Fibroblast of skin of right biceps (primary cell): ENCODE results near the gene DNPEP.

ENCODE experiments used
- DNase-seq: peaks from one replicate; pipeline ENCODE4 v3.0.0-alpha.2; 2013

DNPEP gene

DNA sequence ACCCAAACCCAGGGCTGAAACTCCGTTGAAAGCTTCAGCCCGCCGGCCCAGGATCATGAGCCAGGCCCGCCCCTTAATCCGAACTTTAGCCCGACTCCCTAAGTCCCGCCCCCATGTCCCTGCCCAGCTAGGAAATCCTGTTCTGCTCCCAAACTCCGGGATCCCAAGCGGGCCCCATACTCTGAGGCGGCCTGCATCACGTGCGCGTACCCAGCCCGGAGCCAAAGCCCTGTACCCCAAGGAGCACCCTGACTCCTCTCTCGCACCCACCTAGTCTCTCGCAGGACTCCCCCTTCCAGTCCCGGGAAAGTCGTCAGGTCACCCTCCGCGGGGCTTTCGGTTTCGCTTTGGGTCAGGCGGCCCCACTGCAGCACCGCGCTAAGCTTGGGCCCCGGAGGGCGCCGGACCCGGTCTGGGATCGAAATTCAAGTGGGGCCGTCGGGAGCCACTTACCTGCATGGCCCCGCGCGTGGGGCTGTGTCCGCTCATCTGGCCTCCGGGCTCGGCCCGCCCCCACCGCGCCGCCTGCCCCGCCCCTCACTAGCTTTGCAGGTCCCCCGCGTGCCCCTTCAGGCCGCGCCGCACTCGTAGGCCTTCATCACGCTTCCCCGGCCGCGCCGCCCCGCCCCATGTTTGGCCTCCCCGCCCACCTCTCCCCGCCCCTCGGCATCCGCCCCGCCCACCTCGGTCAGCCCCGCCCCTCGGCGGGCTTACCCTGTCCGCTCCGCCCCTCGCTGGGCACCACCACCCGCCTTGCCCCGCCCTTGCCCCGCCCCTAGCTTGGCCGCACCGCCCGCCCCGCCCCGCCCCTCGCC, at the start of gene DNPEP:
TSS of gene DNPEP (minus strand) at position 607 of the 815 bp plus-strand sequence. CDS start at position 489, 118 bp downstream.
- peak; percentile 91 for DNase-seq

DNA sequence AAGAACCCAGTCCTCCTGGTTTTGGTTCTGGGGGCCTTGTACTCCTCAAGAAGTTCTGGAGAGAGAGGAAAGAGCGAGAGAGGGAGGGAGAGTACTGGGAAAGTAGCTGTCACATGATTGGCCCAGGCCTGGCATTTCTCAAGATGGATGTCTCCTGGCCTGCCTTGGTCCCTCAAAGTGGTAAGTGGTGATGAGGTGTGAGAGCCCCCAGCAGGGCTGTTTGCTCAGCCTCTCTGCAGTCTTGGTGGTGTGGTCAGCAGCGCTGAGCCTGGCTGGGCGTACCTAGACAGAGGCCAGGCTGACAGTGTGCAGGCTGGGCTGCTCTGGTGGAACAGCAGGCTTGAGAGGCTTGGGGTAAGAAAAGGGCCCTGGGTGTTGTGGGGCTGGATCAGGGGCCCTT, 49.4 kb upstream of the DNPEP start:
- no peak for DNase-seq

DNA sequence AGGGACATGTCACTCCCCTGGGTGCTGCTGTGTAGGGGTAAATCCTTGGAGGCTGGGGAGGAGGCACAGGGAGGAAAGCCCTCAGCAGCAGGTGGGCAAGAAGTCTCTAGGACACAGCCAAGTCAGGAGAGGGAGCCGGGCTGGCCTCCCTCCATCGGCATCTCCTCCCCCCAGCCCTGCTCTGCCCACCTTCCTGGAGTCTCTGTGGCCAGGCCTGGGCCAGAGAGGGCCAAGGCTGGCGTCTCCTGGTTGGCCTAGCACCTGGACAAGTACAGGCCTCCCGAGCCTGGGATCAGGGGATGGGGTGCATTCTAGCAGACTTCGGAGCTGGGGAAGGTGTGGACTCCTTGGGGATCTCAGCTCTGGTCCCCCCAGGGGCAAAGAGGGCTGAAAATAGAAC, 48.8 kb upstream of the DNPEP start:
- no peak for DNase-seq

DNA sequence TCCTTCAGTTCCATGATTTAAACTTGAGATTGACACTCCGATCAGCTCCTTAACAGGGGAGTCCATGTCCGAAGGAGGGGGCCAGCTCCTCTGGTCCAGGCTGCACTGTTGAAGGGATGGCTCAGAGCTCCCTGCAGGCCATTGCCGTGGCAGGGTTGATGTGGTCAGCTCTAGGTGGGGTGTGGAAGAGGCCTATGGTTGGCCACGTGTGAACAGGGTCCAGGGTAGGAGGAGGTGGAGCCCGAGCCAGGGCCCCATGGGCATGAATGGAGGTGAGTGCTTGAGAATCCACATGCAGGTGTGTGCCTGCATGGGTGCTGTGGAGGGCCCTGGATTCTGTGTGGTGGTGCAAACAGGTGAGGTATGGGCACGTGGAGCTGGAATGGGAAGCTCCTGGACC, 48.0 kb upstream of the DNPEP start:
- no peak for DNase-seq

DNA sequence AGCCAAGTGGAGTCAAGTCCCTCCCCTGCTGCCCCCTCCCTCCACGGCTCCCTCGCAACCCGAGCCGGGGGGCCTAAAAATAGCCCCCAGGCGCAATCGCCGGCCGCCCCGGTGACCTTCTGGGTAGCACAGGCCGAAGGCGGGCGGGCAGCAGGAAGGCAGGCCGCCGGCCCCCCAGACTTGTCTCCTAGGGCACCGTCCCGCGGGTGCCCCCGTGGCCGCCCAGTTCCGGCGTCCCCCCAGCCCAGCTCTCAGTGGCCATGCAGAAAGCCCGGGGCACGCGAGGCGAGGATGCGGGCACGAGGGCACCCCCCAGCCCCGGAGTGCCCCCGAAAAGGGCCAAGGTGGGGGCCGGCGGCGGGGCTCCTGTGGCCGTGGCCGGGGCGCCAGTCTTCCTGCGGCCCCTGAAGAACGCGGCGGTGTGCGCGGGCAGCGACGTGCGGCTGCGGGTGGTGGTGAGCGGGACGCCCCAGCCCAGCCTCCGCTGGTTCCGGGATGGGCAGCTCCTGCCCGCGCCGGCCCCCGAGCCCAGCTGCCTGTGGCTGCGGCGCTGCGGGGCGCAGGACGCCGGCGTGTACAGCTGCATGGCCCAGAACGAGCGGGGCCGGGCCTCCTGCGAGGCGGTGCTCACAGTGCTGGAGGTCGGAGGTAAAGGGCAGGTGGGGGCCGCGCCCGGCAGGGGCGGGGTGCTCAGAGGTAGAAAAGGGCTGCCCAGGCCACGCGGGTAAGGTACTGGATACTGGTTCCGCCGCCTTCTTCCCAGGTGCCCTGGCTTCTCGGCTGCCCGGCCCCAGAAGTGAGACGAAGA, 47.2 kb upstream of the DNPEP start, which contains the start of gene SPEG:
TSS of gene SPEG (plus strand) at position 126 of the 808 bp plus-strand sequence. CDS start at position 261, 135 bp downstream.
- DNase-seq: no peak

DNA sequence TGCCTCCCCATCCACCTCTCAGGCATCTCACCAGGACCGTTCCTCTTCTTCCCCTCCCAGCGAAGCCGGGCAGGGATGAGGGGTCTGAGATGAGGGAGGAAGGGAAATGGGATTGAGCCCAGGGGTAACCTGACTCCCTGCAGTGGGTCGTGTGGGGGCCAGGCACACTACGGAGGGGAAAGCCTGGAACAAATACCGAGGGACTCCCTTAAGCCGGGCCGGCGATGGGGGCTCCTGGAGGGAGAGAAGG, 46.7 kb upstream of the DNPEP start:
- DNase-seq: no peak

DNA sequence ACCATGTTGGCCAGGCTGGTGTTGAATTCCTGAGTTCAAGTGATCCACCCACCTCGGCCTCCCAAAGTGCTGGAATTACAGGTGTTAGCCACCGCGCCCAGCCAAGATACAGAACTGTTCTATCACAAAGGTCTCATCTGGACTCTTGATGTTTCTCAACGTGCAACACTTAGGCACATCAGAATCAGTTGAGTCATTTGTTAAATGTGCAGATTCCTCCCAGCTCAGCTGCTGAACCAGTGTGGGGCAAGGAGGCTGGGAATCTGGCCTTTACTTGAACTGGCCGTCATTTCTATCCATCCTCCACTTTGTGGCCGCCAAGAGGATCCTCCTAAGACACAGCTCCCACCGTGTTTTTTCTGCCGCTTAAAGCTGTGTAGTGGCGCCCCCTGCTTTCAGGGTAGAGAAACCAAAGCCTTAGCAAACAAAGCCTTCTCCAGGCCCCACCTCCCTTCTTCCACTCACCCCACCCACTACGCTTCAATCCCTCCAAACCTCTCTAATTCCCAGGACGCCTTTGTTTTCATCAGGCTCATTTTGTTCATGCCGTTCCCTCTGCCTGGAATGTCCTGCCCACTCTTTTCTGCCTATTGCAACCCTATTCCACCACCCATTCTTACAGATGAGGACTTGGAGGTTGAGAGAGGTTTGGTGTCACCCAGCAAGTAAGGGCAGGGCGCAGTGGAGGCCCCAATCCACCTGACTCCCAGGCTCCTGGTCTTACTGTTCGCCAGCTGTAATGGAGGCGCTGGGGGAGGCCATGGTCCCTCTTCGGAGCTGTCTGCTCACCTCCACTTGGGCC, 46.2 kb upstream of the DNPEP start:
- peak; percentile 85 for DNase-seq

DNA sequence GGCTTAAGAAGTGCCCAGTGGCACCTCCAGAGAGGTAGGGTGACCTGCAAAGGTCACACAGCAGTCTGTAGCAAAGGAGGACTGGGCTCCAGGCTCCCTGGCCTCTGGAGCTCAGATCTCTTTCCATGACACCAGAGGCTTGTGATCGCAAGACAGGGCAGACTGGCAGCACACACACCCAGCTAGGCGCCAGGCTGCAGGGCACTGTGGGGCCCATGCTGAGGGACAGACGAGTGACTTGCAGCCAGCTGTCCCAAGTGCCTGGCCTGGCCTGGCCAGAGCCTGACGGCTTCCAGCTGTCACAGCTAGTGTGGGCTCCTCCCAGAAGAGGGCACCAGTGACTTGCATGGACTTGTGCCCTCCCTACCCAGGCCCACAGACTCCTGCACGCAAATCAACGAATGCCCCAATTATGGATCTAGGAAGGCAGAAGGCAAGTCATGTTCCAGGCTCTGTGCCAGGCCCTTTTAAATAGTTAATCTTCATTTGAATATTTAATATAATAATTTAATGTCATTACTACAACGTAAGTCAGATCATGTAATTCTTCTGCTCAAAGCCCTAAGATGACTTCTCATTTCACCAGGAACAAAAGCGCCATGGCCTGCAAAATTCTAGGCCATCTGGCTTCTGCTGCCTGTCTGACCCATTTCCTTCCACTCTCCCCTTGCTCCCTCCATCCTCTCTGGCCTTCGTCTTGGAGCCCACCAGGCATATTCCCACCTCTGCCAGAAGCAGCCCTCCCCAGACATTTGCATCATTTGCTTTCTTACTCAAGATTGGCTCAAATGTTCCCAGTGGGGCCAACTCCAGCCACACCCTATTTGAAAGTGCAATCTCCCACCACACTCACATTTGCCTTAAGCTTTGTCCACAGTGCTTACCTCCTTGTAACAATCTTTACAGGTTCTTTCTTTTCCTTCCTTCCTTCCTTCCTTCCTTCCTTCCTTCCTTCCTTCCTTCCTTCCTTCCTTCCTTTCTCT, 43.2 kb upstream of the DNPEP start:
- peak; percentile 62 for DNase-seq

DNA sequence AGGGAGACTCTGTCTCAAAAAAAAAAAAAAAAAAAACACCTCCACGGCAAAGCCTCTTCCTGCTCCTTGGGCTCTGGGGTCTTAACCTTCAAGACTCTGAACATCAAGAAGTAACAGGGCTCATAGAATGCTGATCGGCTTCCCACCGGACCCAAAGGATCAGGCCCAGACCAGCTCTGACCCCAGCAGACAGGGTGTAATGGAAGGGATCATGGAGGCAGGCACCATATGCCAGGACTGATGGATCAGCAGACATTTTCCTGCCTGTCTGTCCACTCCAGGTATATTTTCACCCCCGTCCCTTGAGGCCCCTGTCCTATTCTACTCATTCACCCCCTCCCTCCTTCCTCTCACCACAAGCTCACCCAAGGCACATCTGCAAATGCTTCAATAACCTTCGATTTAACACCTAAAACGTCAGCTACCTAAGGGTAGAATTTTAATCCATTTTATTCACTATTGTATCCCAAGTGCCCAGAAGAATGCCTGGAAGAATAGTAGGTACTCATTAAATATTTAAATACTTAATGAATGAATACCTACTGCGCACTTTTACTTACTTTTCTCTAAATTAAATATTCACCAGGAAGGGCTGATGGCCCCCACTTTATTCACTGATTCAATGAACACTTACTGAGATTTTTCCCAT, 42.4 kb upstream of the DNPEP start:
- no peak for DNase-seq

DNA sequence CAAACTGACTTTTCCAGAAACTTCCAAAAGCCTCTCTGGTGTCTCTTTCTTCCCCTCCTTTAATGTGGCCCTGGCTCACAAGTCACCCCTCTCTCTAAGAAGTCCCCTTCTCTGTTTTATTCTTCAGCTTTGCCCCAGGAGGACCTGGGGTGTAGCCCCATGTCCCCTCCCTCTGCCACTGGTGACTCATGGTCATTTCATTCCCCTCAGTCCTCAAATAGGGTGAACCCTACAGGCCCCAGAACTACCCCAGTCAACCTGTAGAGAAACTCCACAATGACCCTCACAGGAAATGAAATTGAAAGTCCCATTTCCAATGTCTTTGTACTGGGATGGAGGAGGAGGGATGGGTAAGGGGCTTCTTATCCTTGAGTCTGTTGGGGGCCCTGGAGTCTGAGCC, 40.8 kb upstream of the DNPEP start:
- no peak for DNase-seq

DNA sequence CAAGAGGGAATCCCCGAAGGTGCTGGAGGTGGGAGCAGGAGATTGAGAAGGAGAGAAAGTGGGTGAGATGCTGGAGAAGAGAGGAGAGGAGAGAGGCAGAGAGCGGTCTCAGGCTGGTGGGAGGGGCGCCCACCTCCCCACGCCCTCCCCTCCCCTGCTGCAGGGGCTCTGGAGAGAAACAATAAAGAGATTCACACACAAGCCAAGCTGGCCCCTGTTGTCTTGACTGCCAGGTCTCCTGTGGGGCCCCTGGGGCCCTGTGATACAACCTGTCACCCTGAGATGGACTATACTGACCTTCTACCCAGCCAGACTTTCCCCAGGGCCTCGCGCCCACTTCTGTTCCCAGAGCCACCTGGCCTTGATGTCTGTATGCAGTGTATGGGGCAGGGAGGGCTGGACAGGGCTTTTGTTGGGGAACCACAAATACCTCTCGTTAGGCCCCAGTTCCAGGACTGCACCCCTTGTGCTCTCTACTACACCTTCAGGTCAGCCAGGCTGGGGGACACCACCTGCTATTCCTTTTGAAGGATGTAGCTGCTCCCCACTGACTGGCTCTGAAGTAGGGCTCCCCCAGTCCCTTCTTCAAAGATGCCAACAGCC, 38.9 kb upstream of the DNPEP start:
- no peak for DNase-seq

DNA sequence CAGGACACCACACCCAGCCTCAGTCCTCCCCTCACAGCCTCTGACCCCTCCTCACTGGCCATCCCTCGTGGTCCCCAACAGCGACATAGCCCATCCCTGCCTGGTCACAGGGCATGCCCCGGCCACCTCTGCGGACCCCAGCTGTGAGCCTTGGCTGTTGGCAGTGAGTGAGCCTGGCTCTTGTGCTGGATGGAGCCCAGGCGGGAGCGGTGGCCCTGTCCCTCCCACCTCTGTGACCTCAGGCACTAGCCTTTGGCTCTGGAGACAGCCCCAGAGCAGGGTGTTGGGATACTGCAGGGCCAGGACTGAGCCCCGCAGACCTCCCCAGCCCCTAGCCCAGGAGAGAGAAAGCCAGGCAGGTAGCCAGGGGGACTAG, 38.3 kb upstream of the DNPEP start:
- no peak for DNase-seq

DNA sequence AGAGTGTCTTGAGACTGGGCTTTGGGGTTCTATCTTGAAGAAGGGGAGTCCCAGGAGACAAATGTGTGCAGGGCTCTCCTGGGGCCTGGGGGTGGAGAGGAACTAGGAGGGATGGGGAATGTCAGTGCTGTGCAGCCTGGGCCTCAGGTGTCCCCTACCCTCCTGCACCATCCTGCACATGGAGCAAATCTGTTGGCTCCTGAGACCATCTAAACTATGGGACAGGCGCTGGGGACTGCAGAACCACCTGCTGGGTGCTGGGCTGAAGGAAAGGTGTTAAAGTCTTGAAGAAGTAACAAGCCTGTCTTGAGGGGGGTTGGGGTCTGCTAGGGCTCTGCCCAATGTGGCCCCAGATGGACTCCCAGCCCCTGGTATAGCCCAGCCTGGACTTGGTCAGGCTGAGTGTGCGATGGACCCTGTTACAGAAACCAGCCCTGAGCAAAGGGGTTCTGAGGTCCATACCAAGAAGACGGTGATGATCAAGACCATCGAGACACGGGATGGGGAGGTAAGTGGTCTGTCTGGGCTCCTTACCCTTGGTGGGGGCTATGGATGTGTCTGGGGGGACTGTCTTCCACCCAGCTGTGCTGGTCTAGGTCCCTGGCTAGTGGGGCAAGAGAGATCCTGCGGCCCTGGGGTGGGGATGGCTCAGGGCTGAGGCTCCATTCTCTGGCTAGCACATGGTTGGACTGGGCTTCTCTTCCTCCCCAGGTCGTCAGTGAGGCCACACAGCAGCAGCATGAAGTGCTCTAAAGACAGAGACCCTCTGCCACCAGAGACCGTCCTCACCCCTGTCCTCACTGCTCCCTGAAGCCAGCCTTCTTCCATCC, 37.7 kb upstream of the DNPEP start:
- DNase-seq: no peak

DNA sequence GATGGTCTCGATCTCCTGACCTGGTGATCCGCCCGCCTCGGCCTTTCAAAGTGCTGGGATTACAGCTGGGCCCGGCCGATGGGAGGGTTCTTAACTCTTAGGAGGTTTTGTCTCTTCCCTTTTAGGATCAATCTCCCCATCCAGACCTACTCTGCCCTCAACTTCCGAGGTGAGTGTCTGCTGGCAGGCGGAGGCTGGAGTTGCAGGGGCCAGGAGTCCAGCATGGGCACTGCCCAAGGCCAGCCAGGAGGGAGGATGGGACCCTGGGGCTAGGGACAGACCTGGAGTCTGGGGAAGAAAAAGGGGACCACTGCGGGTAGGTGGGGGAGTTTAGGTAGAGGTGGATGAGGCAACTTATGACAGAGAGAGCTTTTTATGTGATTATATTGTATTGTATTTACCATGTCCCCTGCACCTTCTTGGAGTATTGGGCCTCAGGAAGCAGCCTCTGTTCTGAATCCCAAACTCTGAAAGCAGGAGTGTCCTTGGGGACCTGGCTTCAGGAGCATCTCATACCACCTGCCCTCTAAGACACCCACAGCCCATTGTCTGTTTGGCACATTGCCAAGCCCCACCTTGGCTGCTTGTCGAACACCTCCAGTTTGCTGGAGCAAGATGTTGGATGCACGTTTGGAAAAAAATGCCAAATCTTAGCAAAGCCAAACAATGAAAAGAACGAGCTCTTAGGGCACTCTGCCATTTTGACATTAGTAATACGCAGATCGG, 36.1 kb upstream of the DNPEP start:
- DNase-seq: no peak

DNA sequence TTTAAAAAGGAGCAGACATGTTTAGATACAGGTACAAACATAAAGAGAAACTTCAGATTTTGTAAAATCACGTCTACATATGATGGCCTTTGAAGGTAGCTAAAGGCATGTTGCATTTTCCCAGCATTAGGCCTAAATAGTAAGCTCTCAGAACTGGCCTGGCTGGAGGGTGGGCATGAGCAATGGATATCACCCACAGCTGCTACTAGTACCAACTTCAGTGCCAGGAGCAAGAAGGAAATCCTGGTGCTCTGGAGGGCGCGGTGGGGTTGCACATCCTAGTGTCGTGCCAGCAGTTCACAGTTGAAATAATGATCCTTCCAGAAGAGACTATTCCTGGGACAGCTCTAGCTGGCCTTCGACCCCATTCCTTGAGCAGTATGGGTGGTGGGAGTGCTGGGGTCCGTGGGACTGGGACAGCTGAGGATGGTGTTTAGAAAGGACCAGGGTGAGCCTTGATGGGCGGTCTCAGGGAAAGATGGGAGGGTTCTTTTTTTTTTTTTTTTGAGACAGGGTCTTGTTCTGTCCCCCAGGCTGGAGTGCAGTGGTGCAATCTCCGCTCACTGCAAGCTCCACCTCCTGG, 35.3 kb upstream of the DNPEP start:
- DNase-seq: no peak

DNA sequence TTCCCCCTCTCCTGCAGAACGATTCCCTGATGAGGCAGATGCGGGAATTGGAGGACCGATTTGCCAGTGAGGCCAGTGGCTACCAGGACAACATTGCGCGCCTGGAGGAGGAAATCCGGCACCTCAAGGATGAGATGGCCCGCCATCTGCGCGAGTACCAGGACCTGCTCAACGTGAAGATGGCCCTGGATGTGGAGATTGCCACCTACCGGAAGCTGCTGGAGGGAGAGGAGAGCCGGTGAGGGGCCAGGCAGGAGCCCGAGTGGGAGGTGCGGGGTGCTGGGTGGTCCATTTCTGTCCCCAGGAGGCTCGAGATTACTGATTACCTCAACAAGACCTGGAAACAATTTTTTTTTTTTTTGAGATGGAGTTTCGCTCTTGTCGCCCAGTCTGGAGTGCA, 33.6 kb upstream of the DNPEP start:
- DNase-seq: no peak

DNA sequence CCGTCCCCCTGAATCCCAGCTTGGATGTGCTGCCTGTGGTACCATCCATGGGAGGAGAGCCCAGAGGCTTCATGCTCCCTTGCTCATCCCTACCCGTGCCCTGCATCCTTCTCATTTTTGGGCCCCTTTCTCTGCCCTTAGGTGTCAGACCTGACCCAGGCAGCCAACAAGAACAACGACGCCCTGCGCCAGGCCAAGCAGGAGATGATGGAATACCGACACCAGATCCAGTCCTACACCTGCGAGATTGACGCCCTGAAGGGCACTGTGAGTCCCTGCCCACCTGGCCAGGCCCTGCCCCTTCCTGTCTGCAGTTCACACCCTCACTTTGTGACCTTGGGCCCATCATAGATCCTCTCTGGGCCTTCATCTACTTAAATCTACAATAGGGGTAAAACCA, 33.0 kb upstream of the DNPEP start:
- DNase-seq: no peak

DNA sequence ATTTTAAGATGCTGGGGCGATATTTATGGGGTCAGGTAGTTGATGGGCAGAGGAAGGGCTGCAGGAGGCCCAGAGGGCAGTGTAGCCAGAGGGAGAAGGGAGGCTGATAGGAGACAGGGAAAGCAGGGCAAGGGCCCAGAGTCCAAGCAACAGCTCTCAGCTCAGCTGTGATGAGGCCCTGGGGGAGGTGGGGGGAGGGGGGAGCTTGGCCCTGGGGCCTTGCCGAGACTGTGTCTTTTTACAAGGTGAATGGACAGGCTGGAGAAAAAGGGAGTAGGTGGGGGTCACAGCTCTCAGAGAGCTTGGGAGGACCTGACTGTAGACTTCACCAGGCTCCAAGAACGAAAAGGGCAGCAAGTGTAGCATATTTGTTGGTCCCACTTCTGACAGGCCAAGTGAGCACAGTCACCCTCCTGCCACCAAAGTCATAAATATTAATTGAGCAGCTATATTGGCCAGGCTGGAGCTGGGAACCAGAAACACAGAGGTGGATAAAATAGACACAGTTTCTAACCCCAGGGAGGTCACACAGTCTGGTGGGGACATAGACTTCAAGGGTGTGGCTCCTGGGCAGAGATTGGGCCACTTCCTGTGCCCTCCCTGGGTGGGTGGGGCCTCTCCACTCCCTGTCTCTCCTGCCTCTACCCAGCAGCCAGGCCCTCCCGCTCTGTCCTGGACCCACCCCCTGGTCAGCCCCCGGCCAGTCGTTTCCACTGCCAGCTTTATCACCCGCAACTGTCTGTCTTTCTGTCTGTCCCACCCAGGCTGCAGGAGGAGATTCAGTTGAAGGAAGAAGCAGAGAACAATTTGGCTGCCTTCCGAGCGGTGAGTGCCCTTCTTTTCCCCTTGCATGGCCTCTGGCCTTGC, 31.9 kb upstream of the DNPEP start:
- DNase-seq: no peak

DNA sequence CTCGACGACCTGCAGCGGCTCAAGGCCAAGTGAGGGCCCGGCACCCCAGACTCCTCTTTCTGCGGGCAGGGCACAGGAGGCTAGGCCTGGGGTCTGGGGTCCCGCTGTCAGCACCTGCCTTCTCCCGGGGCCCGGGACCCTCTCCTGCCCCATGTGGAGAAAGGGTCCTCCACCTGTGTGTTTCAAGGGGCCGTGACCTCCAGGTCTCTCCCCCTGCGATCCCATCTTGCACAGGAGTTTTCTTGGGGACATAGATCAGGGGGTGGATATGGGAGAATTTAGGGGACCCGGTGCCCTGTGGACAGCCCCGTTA, 31.3 kb upstream of the DNPEP start:
- no peak for DNase-seq
